HUES48 (cell line): Measurements from ENCODE around the gene POU1F1.
"Not testable (repeated sequence)": the region's sequence is repeated elsewhere in the genome, so short reads cannot be mapped to it uniquely, and the experiment has no call there.

Experiments
- H3K27ac ChIP-seq: one replicate; pipeline ENCODE4 v1.7.0; 2013; ENCODE audit warnings: low read depth, low read length, inconsistent platforms
- H3K27me3 ChIP-seq: 2 replicates; pipeline ENCODE4 v1.6.1; 2013; ENCODE audit warnings: mild to moderate bottlenecking, low read length; ENCODE audit not compliant: control insufficient read depth, insufficient read depth
- H3K36me3 ChIP-seq: 2 replicates; pipeline ENCODE4 v1.6.1; 2013; ENCODE audit warnings: low read length; ENCODE audit not compliant: control insufficient read depth, insufficient read depth
- H3K4me1 ChIP-seq: 2 replicates; pipeline ENCODE4 v1.6.1; 2013; ENCODE audit warnings: mild to moderate bottlenecking, low read length; ENCODE audit not compliant: control insufficient read depth, insufficient read depth
- H3K4me3 ChIP-seq: 2 replicates; pipeline ENCODE4 v1.5.1; 2013; ENCODE audit warnings: mild to moderate bottlenecking, low read depth, low read length
- H3K9ac ChIP-seq: 2 replicates; pipeline ENCODE4 v1.6.1; 2013; ENCODE audit warnings: mild to moderate bottlenecking, low read depth, low read length, moderate library complexity
- H3K9me3 ChIP-seq: 2 replicates; pipeline ENCODE4 v1.6.1; 2013; ENCODE audit warnings: low read length; ENCODE audit not compliant: control insufficient read depth, insufficient read depth

The POU1F1 gene

GRCh38 chr3:87250009-87250408 lies 26.4 kb downstream of the POU1F1 start:
- H3K9ac ChIP-seq: no peak overlapping the region
- peaks cover 82% of the 10 kb centered on the region for H3K36me3 ChIP-seq
- no peak overlapping the region for H3K27ac ChIP-seq
- H3K27me3 ChIP-seq: no peaks in the 10 kb centered on the region
- no peaks in the 10 kb centered on the region for H3K9me3 ChIP-seq
- H3K4me3 ChIP-seq: no peak overlapping the region
- no peaks in the 10 kb centered on the region for H3K4me1 ChIP-seq

GRCh38 chr3:87248831-87249230 lies 27.6 kb downstream of the POU1F1 start:
- Histone ChIP-seq H3K9ac (no peak overlapping the region), H3K27ac (no peak overlapping the region), H3K9me3 (no peaks in the 10 kb centered on the region), H3K4me3 (no peak overlapping the region), H3K36me3 (peaks cover 71% of the 10 kb centered on the region), H3K4me1 (no peaks in the 10 kb centered on the region), H3K27me3 (no peaks in the 10 kb centered on the region)

- not testable (repeated sequence) for H3K27ac ChIP-seq, H3K4me1 ChIP-seq, H3K9ac ChIP-seq, H3K4me3 ChIP-seq, H3K9me3 ChIP-seq, H3K27me3 ChIP-seq
- H3K36me3 ChIP-seq: peaks cover 65% of the 10 kb centered on the region
Measured at GRCh38 chr3:87248231-87248630, 28.2 kb downstream of the POU1F1 start.

- Histone ChIP-seq H3K9ac (no peak overlapping the region), H3K9me3 (no peaks in the 10 kb centered on the region), H3K27me3 (no peaks in the 10 kb centered on the region), H3K4me3 (no peak overlapping the region), H3K27ac (no peak overlapping the region), H3K36me3 (peaks cover 66% of the 10 kb centered on the region), H3K4me1 (no peaks in the 10 kb centered on the region)
Measured at GRCh38 chr3:87247430-87247773, 29.0 kb downstream of the POU1F1 start.

- Histone ChIP-seq H3K4me3 (no peak overlapping the region), H3K9ac (no peak overlapping the region), H3K27ac (no peak overlapping the region), H3K36me3 (peaks cover 66% of the 10 kb centered on the region), H3K9me3 (no peaks in the 10 kb centered on the region), H3K27me3 (no peaks in the 10 kb centered on the region), H3K4me1 (no peaks in the 10 kb centered on the region)
Measured at GRCh38 chr3:87246662-87247429, 29.5 kb downstream of the POU1F1 start.

- H3K27me3 ChIP-seq: no peaks in the 10 kb centered on the region
- no peak overlapping the region for H3K9ac ChIP-seq
- H3K4me1 ChIP-seq: peaks cover 16% of the 10 kb centered on the region
- H3K27ac ChIP-seq: no peak overlapping the region
- peaks cover 25% of the 10 kb centered on the region for H3K36me3 ChIP-seq
- H3K4me3 ChIP-seq: no peak overlapping the region
- H3K9me3 ChIP-seq: peaks cover 4% of the 10 kb centered on the region; the same call in 1 of the 2 replicates
Measured at GRCh38 chr3:87236093-87236492, 40.3 kb downstream of the POU1F1 start.

GRCh38 chr3:87233805-87234204 lies 42.6 kb downstream of the POU1F1 start:
- Histone ChIP-seq H3K36me3 (peaks cover 16% of the 10 kb centered on the region), H3K4me3 (no peak overlapping the region), H3K9me3 (peaks cover 4% of the 10 kb centered on the region; the same call in 1 of the 2 replicates), H3K27me3 (no peaks in the 10 kb centered on the region), H3K9ac (no peak overlapping the region), H3K4me1 (peaks cover 22% of the 10 kb centered on the region), H3K27ac (no peak overlapping the region)

- Histone ChIP-seq H3K9ac (no peak overlapping the region), H3K27ac (no peak overlapping the region), H3K4me1 (peaks cover 30% of the 10 kb centered on the region), H3K27me3 (no peaks in the 10 kb centered on the region), H3K9me3 (no peaks in the 10 kb centered on the region), H3K36me3 (no peaks in the 10 kb centered on the region), H3K4me3 (peak overlapping the region; percentile 100; the same call in 1 of the 2 replicates)
Measured at GRCh38 chr3:87229113-87229512, 47.3 kb downstream of the POU1F1 start.

- no peaks in the 10 kb centered on the region for H3K27me3 ChIP-seq
- peaks cover 22% of the 10 kb centered on the region for H3K4me1 ChIP-seq
- no peaks in the 10 kb centered on the region for H3K36me3 ChIP-seq
- peak overlapping the region; percentile 100 for H3K4me3 ChIP-seq
- no peaks in the 10 kb centered on the region for H3K9me3 ChIP-seq
- H3K27ac ChIP-seq: no peak overlapping the region
- H3K9ac ChIP-seq: peak overlapping the region; percentile 87; the same call in 1 of the 2 replicates
Measured at GRCh38 chr3:87228316-87228715, 48.1 kb downstream of the POU1F1 start.

- Histone ChIP-seq H3K9me3 (no peaks in the 10 kb centered on the region), H3K4me3 (peak overlapping the region; percentile 100), H3K27me3 (no peaks in the 10 kb centered on the region), H3K36me3 (no peaks in the 10 kb centered on the region), H3K9ac (peak overlapping the region; percentile 87), H3K27ac (peak overlapping the region; percentile 95), H3K4me1 (peaks cover 17% of the 10 kb centered on the region)
Measured at GRCh38 chr3:87227835-87228144, 48.6 kb downstream of the POU1F1 start.

- no peaks in the 10 kb centered on the region for H3K36me3 ChIP-seq
- peak within 1 kb of the TSS; percentile 95 for H3K27ac ChIP-seq
- no peaks in the 10 kb centered on the region for H3K9me3 ChIP-seq
Measured at GRCh38 chr3:87227104-87227834, 49.1 kb downstream of the POU1F1 start, which contains the start of gene CHMP2B. TSS of gene CHMP2B (plus strand) at chr3:87227309. CDS start at chr3:87227523, 214 bp downstream.

More at GRCh38 chr3:87227104-87227834, 49.1 kb downstream of the POU1F1 start, which contains the start of gene CHMP2B:
- Histone ChIP-seq H3K4me1 (peaks cover 14% of the 10 kb centered on the region), H3K9ac (peak within 1 kb of the TSS; percentile 87), H3K4me3 (peak within 1 kb of the TSS; percentile 100), H3K27me3 (no peaks in the 10 kb centered on the region)
